IPS-NIHi11 (cell line): ENCODE data around the gene ZSCAN25.
A peak's percentile ranks its signal among the peaks of the same experiment; 100 is the strongest.
"Not testable (repeated sequence)": the region's sequence is repeated elsewhere in the genome, so short reads cannot be mapped to it uniquely, and the experiment has no call there.

Source experiments
- DNase-seq: peaks from one replicate; pipeline ENCODE4 v3.0.0; 2012; ENCODE audit warnings: mixed read lengths, low spot score

Gene ZSCAN25

GRCh38 chr7:99617192-99617781, 541 bp downstream of the ZSCAN25 start:
- DNase-seq, result no peak

DNA sequence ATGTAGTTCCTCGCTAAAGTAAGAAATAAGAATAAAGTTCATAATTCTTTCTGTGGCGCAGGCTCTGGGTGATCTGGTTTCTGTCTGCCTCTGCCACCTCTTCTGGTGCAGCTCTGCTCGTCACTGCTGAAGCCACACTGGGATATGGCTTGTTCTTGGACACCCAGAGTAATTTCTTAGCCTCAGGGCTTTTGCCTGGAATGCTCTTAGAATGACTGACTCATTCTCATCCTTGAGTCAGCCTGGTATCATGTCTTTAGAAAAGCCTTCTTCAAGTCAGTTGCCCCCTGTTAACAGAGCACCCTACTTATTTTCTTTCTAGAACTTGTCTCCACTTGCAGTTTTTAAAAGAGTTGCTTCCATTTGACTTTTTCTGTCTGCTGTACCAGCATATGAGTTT, 2.0 kb downstream of the ZSCAN25 start:
- no peak for DNase-seq

DNA sequence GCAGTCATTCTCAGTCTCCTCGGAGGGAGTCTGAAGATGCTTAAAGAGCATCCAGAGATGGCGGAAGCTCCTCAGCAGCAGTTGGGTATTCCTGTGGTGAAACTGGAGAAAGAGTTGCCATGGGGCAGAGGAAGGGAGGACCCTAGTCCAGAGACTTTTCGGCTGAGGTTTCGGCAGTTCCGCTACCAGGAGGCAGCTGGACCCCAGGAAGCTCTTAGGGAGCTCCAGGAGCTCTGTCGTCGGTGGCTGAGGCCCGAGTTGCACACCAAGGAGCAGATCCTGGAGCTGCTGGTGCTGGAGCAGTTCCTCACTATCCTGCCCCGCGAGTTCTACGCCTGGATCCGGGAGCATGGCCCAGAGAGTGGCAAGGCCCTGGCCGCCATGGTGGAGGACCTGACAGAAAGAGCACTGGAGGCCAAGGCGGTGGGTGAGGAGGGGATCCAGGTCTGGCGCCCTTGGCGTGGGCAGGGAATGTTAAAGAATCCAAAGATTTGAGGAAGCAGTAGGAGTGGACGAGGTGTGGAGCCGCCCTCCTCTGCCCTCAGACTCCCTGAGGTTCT, 2.9 kb downstream of the ZSCAN25 start:
- no peak for DNase-seq

GRCh38 chr7:99621271-99621670, 4.5 kb downstream of the ZSCAN25 start:
- DNase-seq, result no peak

DNA sequence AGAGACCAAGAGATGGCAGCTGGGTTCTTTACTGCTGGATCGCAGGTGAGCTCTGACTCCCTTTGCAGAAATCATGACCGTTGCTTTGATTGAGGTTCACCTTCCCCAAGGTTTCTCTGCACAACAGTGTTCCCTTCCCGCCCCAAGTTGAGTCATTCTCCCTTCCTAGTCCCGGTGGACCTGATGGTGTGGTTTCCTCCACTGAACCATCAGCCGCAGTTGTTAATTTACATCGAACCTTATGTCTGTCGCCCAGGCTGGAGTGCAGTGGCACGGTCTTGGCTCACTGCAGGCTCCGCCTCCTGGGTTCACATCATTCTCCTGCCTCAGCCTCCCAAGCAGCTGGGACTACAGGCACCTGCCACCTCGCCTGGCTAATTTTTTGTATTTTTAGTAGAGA, 5.8 kb downstream of the ZSCAN25 start:
- no peak for DNase-seq

DNA sequence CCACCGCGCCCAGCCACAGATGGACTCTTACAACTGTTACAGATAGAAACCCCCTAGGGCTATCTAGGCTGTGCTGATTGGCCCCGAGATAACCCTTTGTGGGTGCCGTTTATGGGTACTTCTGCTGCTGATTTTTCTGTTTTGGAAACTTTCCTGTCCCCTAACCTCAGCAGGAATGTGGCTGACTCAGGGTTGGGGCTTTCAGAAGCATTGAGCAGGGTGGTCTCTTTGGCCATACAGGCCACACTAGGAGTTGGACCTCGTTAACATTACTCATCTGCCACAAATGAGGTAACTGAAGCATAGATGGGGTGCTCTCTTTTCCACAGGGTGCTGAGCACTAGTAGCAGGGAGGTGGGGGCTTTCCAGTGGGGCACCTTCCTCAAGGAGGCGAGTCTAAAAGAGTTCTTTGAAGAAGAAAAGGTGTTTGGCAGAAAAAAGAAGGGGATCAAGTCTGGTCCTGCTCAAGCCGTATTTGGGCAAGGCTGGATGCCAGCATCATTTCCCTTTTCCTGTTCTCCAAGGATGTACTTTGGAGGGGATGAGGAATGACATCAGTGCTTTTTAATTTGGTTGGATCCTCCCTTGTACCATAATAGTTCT, 6.4 kb downstream of the ZSCAN25 start:
- no peak for DNase-seq

- no peak for DNase-seq
Measured at GRCh38 chr7:99623702-99624447, 7.1 kb downstream of the ZSCAN25 start.

- no peak for DNase-seq
Measured at GRCh38 chr7:99624484-99624883, 7.7 kb downstream of the ZSCAN25 start.

GRCh38 chr7:99625321-99625720, 8.6 kb downstream of the ZSCAN25 start:
- no peak for DNase-seq

DNA sequence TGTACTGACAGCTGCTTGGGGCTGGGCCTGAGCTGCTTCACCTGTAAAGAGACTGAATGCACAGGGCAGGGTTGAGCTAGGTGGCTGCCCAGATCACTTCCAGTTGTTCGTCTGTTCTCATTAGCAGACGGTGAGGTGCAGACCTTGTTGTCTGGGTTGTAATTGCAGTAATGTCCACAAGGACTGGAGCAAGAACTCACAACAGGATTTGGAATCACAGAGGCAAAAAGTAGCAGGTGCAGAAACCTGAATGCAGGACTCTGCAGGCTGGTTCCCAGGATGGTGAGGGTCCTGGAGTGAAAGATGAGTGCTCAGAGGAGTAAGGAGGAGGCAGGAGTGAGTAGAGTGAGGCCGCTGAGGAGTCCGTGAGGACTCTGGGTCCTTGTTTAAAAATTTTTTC, 9.2 kb downstream of the ZSCAN25 start:
- DNase-seq, result no peak

DNA sequence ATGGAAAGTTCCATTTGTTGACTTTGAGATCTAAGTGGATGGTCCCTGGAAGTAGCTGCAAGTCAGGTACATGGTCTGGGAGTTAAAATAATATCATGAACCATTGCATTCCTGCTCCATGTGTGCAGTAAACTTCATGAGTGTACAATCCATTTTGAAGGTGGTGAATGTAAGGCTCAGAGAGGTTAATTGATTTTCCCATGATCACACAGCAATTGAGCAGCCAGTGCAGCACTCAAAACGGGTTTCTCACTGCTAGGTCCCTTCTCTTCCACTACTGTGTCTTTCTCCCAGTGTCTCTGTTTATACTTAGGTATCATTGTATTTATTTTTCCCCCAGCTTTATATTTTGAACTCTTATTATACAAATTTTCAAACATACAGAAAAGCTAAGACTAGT, 9.9 kb downstream of the ZSCAN25 start:
- no peak for DNase-seq

GRCh38 chr7:99627513-99627912, 10.8 kb downstream of the ZSCAN25 start:
- DNase-seq, result no peak

GRCh38 chr7:99628471-99629465, 12.0 kb downstream of the ZSCAN25 start:
- DNase-seq, result no peak

GRCh38 chr7:99629643-99630042, 12.9 kb downstream of the ZSCAN25 start:
- no peak for DNase-seq

- DNase-seq, result peak; percentile 32
Measured at GRCh38 chr7:99631295-99632109, 14.8 kb downstream of the ZSCAN25 start.

DNA sequence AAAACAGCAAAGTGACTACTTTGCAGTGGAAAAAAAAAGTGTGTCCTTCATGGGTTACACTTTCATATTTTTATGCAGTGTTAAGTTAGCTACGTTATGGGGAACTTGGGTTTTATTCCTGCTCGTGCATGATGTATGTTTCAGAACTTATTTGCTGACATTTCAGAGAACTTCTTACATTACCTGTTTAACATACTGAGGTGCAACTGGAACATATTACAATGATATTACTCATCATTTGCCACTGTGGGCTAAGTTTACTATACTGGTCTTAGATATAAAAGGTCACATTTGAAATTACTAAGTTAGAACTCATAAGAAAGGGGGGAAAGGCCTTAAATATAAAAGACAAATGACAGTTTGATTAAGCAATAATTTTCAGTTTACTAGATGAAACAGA, 20.7 kb downstream of the ZSCAN25 start:
- DNase-seq, result not testable (repeated sequence)

DNA sequence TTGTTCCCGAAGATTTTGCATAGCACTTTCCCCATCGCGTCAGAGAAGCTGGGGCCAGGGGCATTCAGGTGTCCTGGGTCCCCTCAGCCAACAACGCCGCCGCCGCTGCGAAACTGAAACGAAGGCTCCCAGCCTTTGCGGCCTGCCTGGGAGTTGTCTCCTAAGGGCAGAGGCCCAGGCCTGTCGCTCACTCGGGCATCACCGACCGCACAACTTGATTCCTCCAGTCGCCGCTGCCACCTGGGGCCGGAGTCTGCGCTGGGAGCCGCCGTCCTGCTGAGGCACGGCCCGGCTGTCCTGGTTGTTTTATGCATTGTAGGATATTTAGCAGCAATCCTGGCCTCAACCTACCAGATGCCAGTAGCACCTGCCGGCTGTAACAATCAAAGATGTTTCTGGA, 22.0 kb downstream of the ZSCAN25 start:
- DNase-seq, result no peak

DNA sequence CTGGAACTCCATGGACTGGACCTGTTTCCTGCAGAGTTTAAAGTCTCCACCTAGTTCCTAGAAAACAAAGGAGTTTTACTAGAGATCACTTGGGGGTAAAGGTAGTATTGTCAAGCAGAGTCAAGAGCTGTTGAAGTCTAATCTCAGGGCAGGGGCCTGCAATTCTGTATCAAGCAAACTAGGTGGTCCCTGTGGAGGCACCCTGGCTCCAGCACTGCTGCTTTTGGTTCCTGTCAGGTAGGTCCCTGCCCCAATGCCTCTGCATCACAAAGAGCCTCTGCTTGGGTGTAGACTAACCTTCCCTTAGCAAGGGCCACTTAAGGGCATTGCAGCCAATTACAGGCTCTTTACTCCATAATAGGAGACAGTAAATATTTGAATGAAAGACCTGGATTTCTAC, 22.5 kb downstream of the ZSCAN25 start:
- peak; percentile 34 for DNase-seq

GRCh38 chr7:99642027-99642426, 25.3 kb downstream of the ZSCAN25 start:
- no peak for DNase-seq

- DNase-seq, result no peak
Measured at GRCh38 chr7:99643464-99643863, 26.7 kb downstream of the ZSCAN25 start.

DNA sequence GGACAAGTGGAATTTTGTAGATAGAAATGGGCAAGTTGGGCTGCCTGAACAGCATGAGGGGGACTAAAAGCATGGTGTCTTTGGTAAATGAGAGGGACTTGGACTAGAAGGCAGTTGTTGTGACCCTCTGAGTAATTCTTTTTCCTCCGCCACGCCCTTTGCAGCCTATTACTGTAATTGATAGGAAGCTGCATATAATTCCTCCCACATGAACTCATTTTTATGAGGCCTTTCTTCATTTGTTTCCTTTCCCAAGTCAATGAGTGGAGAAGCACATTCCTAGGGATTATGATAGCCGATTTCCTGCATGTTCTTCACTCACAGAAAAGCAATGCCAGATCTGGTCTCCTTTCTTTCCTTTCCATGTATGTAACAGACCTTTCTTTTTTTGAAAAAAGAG, 27.7 kb downstream of the ZSCAN25 start:
- DNase-seq, result no peak
